ENCODE results near the gene UFM1.

UFM1 gene

GRCh38 chr13:38321654-38322053 is 28.0 kb upstream of the UFM1 start:
- CTCF ChIA-PET = no interaction called here
- no peaks in the 10 kb centered on the region for H3K9me3 ChIP-seq (ENCODE audit: control extremely low read depth in 1 of 5, control insufficient read depth in 4 of 5, insufficient read depth in 2 of 5, low read depth in 1 of 5, low read length in 4 of 5)
- no peaks in the 10 kb centered on the region for H3K36me3 ChIP-seq (ENCODE audit: control insufficient read depth in 4 of 4, insufficient read depth in 4 of 4, low read length in 3 of 4)
- WGBS (ENCODE audit: insufficient coverage) = no CpG with 5 or more reads among the region's 5 CpGs
- no peaks in the 10 kb centered on the region for H3K4me1 ChIP-seq (ENCODE audit: control extremely low read depth in 1 of 4, control insufficient read depth in 4 of 4, insufficient read depth in 4 of 4, low read length in 3 of 4)
- H3K27ac ChIP-seq (ENCODE audit: insufficient read depth in 1 of 2, low read depth in 1 of 2, low read length in 2 of 2, poor library complexity in 1 of 2, severe bottlenecking in 2 of 2) = no peak overlapping the region
- DNase-seq = no peak
- H3K27me3 ChIP-seq (replicated peaks in 2 of 5; ENCODE audit: control insufficient read depth in 4 of 5, insufficient read depth in 5 of 5, low read length in 4 of 5) = no peaks in the 10 kb centered on the region
- POLR2A ChIA-PET = no interaction called here
- H3K4me3 ChIP-seq (ENCODE audit: control insufficient read depth in 1 of 7, extremely low read depth in 1 of 7, insufficient read depth in 4 of 7, low read depth in 2 of 7, low read length in 6 of 7) = no peak overlapping the region

GRCh38 chr13:38325426-38325825 is 24.2 kb upstream of the UFM1 start:
- ChIA-PET CTCF (no interaction called here), POLR2A (no interaction called here)
- Histone ChIP-seq H3K36me3 (ENCODE audit: control insufficient read depth in 4 of 4, insufficient read depth in 4 of 4, low read length in 3 of 4) (no peaks in the 10 kb centered on the region), H3K9me3 (ENCODE audit: control extremely low read depth in 1 of 5, control insufficient read depth in 4 of 5, insufficient read depth in 2 of 5, low read depth in 1 of 5, low read length in 4 of 5) (peaks cover 0 to 1% (median 0%) of the 10 kb centered on the region in 5 experiments), H3K4me3 (ENCODE audit: control insufficient read depth in 1 of 7, extremely low read depth in 1 of 7, insufficient read depth in 4 of 7, low read depth in 2 of 7, low read length in 6 of 7) (no peak overlapping the region), H3K27me3 (replicated peaks in 2 of 5; ENCODE audit: control insufficient read depth in 4 of 5, insufficient read depth in 5 of 5, low read length in 4 of 5) (no peaks in the 10 kb centered on the region), H3K4me1 (ENCODE audit: control extremely low read depth in 1 of 4, control insufficient read depth in 4 of 4, insufficient read depth in 4 of 4, low read length in 3 of 4) (no peaks in the 10 kb centered on the region), H3K27ac (ENCODE audit: insufficient read depth in 1 of 2, low read depth in 1 of 2, low read length in 2 of 2, poor library complexity in 1 of 2, severe bottlenecking in 2 of 2) (no peak overlapping the region)
- WGBS (ENCODE audit: insufficient coverage) = no CpG with 5 or more reads among the region's 1 CpG
- no peak for DNase-seq

GRCh38 chr13:38328699-38329098 is 21.0 kb upstream of the UFM1 start:
- Histone ChIP-seq H3K4me1 (ENCODE audit: control extremely low read depth in 1 of 4, control insufficient read depth in 4 of 4, insufficient read depth in 4 of 4, low read length in 3 of 4) (no peaks in the 10 kb centered on the region), H3K27me3 (replicated peaks in 2 of 5; ENCODE audit: control insufficient read depth in 4 of 5, insufficient read depth in 5 of 5, low read length in 4 of 5) (no peaks in the 10 kb centered on the region), H3K9me3 (ENCODE audit: control extremely low read depth in 1 of 5, control insufficient read depth in 4 of 5, insufficient read depth in 2 of 5, low read depth in 1 of 5, low read length in 4 of 5) (peaks cover 0 to 1% (median 0%) of the 10 kb centered on the region in 5 experiments), H3K4me3 (ENCODE audit: control insufficient read depth in 1 of 7, extremely low read depth in 1 of 7, insufficient read depth in 4 of 7, low read depth in 2 of 7, low read length in 6 of 7) (no peak overlapping the region), H3K36me3 (ENCODE audit: control insufficient read depth in 4 of 4, insufficient read depth in 4 of 4, low read length in 3 of 4) (no peaks in the 10 kb centered on the region), H3K27ac (ENCODE audit: insufficient read depth in 1 of 2, low read depth in 1 of 2, low read length in 2 of 2, poor library complexity in 1 of 2, severe bottlenecking in 2 of 2) (no peak overlapping the region)
- CTCF ChIA-PET = no interaction called here
- POLR2A ChIA-PET = no interaction called here
- DNase-seq = no peak
- WGBS (ENCODE audit: insufficient coverage) = no CpG with 5 or more reads among the region's 2 CpGs

GRCh38 chr13:38334845-38335244 is 14.8 kb upstream of the UFM1 start:
- ChIA-PET POLR2A (no interaction called here), CTCF (no interaction called here)
- Histone ChIP-seq H3K27ac (ENCODE audit: insufficient read depth in 1 of 2, low read depth in 1 of 2, low read length in 2 of 2, poor library complexity in 1 of 2, severe bottlenecking in 2 of 2) (no peak overlapping the region), H3K27me3 (replicated peaks in 2 of 5; ENCODE audit: control insufficient read depth in 4 of 5, insufficient read depth in 5 of 5, low read length in 4 of 5) (no peaks in the 10 kb centered on the region), H3K9me3 (ENCODE audit: control extremely low read depth in 1 of 5, control insufficient read depth in 4 of 5, insufficient read depth in 2 of 5, low read depth in 1 of 5, low read length in 4 of 5) (no peaks in the 10 kb centered on the region), H3K36me3 (ENCODE audit: control insufficient read depth in 4 of 4, insufficient read depth in 4 of 4, low read length in 3 of 4) (no peaks in the 10 kb centered on the region), H3K4me1 (ENCODE audit: control extremely low read depth in 1 of 4, control insufficient read depth in 4 of 4, insufficient read depth in 4 of 4, low read length in 3 of 4) (no peaks in the 10 kb centered on the region), H3K4me3 (ENCODE audit: control insufficient read depth in 1 of 7, extremely low read depth in 1 of 7, insufficient read depth in 4 of 7, low read depth in 2 of 7, low read length in 6 of 7) (no peak overlapping the region)
- no peak for DNase-seq
- 100% methylated on average over 2 of the region's 2 CpGs for WGBS (ENCODE audit: insufficient coverage)

GRCh38 chr13:38338089-38338488 is 11.6 kb upstream of the UFM1 start:
- CTCF ChIA-PET = no interaction called here
- no CpG with 5 or more reads among the region's 2 CpGs for WGBS (ENCODE audit: insufficient coverage)
- Histone ChIP-seq H3K27ac (ENCODE audit: insufficient read depth in 1 of 2, low read depth in 1 of 2, low read length in 2 of 2, poor library complexity in 1 of 2, severe bottlenecking in 2 of 2) (no peak overlapping the region), H3K27me3 (replicated peaks in 2 of 5; ENCODE audit: control insufficient read depth in 4 of 5, insufficient read depth in 5 of 5, low read length in 4 of 5) (no peaks in the 10 kb centered on the region), H3K36me3 (ENCODE audit: control insufficient read depth in 4 of 4, insufficient read depth in 4 of 4, low read length in 3 of 4) (no peaks in the 10 kb centered on the region), H3K4me1 (ENCODE audit: control extremely low read depth in 1 of 4, control insufficient read depth in 4 of 4, insufficient read depth in 4 of 4, low read length in 3 of 4) (peaks cover 0 to 3% (median 0%) of the 10 kb centered on the region in 4 experiments), H3K9me3 (ENCODE audit: control extremely low read depth in 1 of 5, control insufficient read depth in 4 of 5, insufficient read depth in 2 of 5, low read depth in 1 of 5, low read length in 4 of 5) (no peaks in the 10 kb centered on the region), H3K4me3 (ENCODE audit: control insufficient read depth in 1 of 7, extremely low read depth in 1 of 7, insufficient read depth in 4 of 7, low read depth in 2 of 7, low read length in 6 of 7) (no peak overlapping the region)
- no peak for DNase-seq
- POLR2A ChIA-PET = no interaction called here

- Histone ChIP-seq H3K27me3 (replicated peaks in 2 of 5; ENCODE audit: control insufficient read depth in 4 of 5, insufficient read depth in 5 of 5, low read length in 4 of 5) (no peaks in the 10 kb centered on the region), H3K36me3 (ENCODE audit: control insufficient read depth in 4 of 4, insufficient read depth in 4 of 4, low read length in 3 of 4) (no peaks in the 10 kb centered on the region), H3K27ac (ENCODE audit: insufficient read depth in 1 of 2, low read depth in 1 of 2, low read length in 2 of 2, poor library complexity in 1 of 2, severe bottlenecking in 2 of 2) (no peak overlapping the region), H3K4me1 (ENCODE audit: control extremely low read depth in 1 of 4, control insufficient read depth in 4 of 4, insufficient read depth in 4 of 4, low read length in 3 of 4) (peaks cover 0 to 3% (median 0%) of the 10 kb centered on the region in 4 experiments), H3K4me3 (ENCODE audit: control insufficient read depth in 1 of 7, extremely low read depth in 1 of 7, insufficient read depth in 4 of 7, low read depth in 2 of 7, low read length in 6 of 7) (no peak overlapping the region), H3K9me3 (ENCODE audit: control extremely low read depth in 1 of 5, control insufficient read depth in 4 of 5, insufficient read depth in 2 of 5, low read depth in 1 of 5, low read length in 4 of 5) (no peaks in the 10 kb centered on the region)
- ChIA-PET POLR2A (no interaction called here), CTCF (no interaction called here)
- DNase-seq = peak in 1 of 3 donors; percentile 10
- no CpG with 5 or more reads among the region's 1 CpG for WGBS (ENCODE audit: insufficient coverage)
Measured at GRCh38 chr13:38340624-38341023, 9.0 kb upstream of the UFM1 start.

- Histone ChIP-seq H3K36me3 (ENCODE audit: control insufficient read depth in 4 of 4, insufficient read depth in 4 of 4, low read length in 3 of 4) (no peaks in the 10 kb centered on the region), H3K27me3 (replicated peaks in 2 of 5; ENCODE audit: control insufficient read depth in 4 of 5, insufficient read depth in 5 of 5, low read length in 4 of 5) (no peaks in the 10 kb centered on the region), H3K4me3 (ENCODE audit: control insufficient read depth in 1 of 7, extremely low read depth in 1 of 7, insufficient read depth in 4 of 7, low read depth in 2 of 7, low read length in 6 of 7) (no peak overlapping the region), H3K27ac (ENCODE audit: insufficient read depth in 1 of 2, low read depth in 1 of 2, low read length in 2 of 2, poor library complexity in 1 of 2, severe bottlenecking in 2 of 2) (no peak overlapping the region), H3K9me3 (ENCODE audit: control extremely low read depth in 1 of 5, control insufficient read depth in 4 of 5, insufficient read depth in 2 of 5, low read depth in 1 of 5, low read length in 4 of 5) (no peaks in the 10 kb centered on the region), H3K4me1 (ENCODE audit: control extremely low read depth in 1 of 4, control insufficient read depth in 4 of 4, insufficient read depth in 4 of 4, low read length in 3 of 4) (peaks cover 0 to 3% (median 0%) of the 10 kb centered on the region in 4 experiments)
- POLR2A ChIA-PET = no interaction called here
- CTCF ChIA-PET = no interaction called here
- no CpG with 5 or more reads among the region's 3 CpGs for WGBS (ENCODE audit: insufficient coverage)
- DNase-seq = peak; percentile 48 to 85 (median 72)
Measured at GRCh38 chr13:38341149-38341692, 8.4 kb upstream of the UFM1 start.
